CD4-positive, alpha-beta memory T cell (primary cell): ENCODE results near the gene CDH13. TPM values are rescaled to one million over a fixed set of nuclear protein-coding genes. Genes with fewer than 3 reads are reported as not detected.

Experiments
- CTCF ChIA-PET: fragments of 350-600 bp; sonication (Branson Sonifier 250); formaldehyde crosslinking; loops from one replicate; lab custom pipeline; 2021; ENCODE audit warnings: inconsistent platforms; ENCODE audit not compliant: partially characterized antibody; lab: Charles Lee
- POLR2A ChIA-PET: fragments of 350-600 bp; sonication (Branson Sonifier 250); formaldehyde crosslinking; loops from one replicate; lab custom pipeline; 2021; ENCODE audit not compliant: partially characterized antibody; lab: Charles Lee
- DNase-seq, 5 donors: peaks; one replicate each; pipeline versions ENCODE4 v3.0.0 to v3.0.0-alpha.2; 2020 to 2022; ENCODE audit warnings: mixed read lengths in 1 of 5
- H3K27ac ChIP-seq: one replicate; pipeline ENCODE4 v1.7.0; 2013; ENCODE audit warnings: low read depth, low read length
- H3K27me3 ChIP-seq: 2 replicates; pipeline ENCODE4 v1.7.0; 2013; ENCODE audit warnings: mild to moderate bottlenecking, low read length, moderate library complexity; ENCODE audit not compliant: insufficient read depth
- H3K36me3 ChIP-seq: 2 replicates; pipeline ENCODE4 v1.7.0; 2013; ENCODE audit warnings: mild to moderate bottlenecking, low read length, moderate library complexity; ENCODE audit not compliant: insufficient read depth
- H3K4me1 ChIP-seq: 2 replicates; pipeline ENCODE4 v1.7.0; 2013; ENCODE audit warnings: mild to moderate bottlenecking, low read length, moderate library complexity; ENCODE audit not compliant: insufficient read depth
- H3K4me3 ChIP-seq, 2 donors: one replicate each; pipeline ENCODE4 v1.7.0; 2013; ENCODE audit warnings: low read length in 2 of 2, mild to moderate bottlenecking in 1 of 2
- H3K9me3 ChIP-seq, 2 donors: one replicate each; pipeline ENCODE4 v1.7.0; 2013; ENCODE audit warnings: low read length in 2 of 2, control low read depth in 1 of 2; ENCODE audit not compliant: control insufficient read depth in 1 of 2
- H3K27ac Mint-ChIP-seq, 7 donors: one replicate each; pipeline ENCODE4 v1.8.0; 2020 to 2021; ENCODE audit warnings: mixed read lengths in 7 of 7, mild to moderate bottlenecking in 6 of 7, inconsistent platforms in 3 of 7, moderate library complexity in 3 of 7
- H3K27me3 Mint-ChIP-seq, 2 donors: one replicate each; pipeline ENCODE4 v1.8.0; 2020 to 2021; ENCODE audit warnings: mixed read lengths in 2 of 2
- H3K36me3 Mint-ChIP-seq, 2 donors: one replicate each; pipeline ENCODE4 v1.8.0; 2020 to 2021; ENCODE audit warnings: mixed read lengths in 2 of 2, inconsistent platforms in 1 of 2, mild to moderate bottlenecking in 1 of 2
- H3K4me1 Mint-ChIP-seq, 4 donors: one replicate each; pipeline ENCODE4 v1.8.0; 2020 to 2021; ENCODE audit warnings: mixed read lengths in 4 of 4, mild to moderate bottlenecking in 1 of 4
- H3K4me3 Mint-ChIP-seq, 8 donors: one replicate each; pipeline ENCODE4 v1.8.0; 2020 to 2021; ENCODE audit warnings: mixed read lengths in 8 of 8, mild to moderate bottlenecking in 7 of 8, moderate library complexity in 6 of 8, inconsistent platforms in 3 of 8
- H3K9me3 Mint-ChIP-seq, 8 donors: one replicate each; pipeline ENCODE4 v1.8.0; 2020 to 2021; ENCODE audit warnings: mixed read lengths in 8 of 8, mild to moderate bottlenecking in 5 of 8, inconsistent platforms in 3 of 8, moderate library complexity in 1 of 8
- intact Hi-C: fragments of 100-400 bp; cut with micrococcal nuclease; formaldehyde crosslinking; loops from one replicate; pipeline ENCODE4 v1.15.1; 2023
- polyA plus RNA-seq, 2 donors: library from polyadenylated mRNA; unstranded; fragments of 300-500 nt; fragmentation: Illumina TruSeq; gene quantifications; one replicate each; pipeline ENCODE4 v1.2.3, GENCODE V29; 2021
- total RNA-seq, 2 experiments: library from RNA; stranded (reverse); gene quantifications; one replicate each; pipeline ENCODE4 v1.2.3, GENCODE V29; 2021

CDH13 gene
- total and polyA plus RNA-seq, 4 experiments from 2014 or later, result not detected

DNA sequence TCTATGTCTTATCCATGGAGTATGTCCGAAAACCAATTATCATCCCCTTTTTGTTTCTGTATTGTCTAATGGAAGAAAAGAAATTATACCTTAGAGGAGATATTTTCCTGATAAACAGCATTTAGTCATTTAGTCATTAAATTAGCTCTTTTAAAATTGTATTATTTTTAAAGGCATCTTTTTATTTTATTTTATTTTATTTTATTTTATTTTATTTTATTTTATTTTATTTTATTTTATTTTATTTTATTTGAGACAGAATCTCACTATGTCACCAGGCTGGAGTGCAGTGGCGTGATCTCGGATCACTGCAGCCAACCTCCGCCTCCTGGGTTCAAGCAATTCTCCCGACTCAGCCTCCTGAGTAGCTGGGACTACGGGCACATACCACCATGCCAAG, 559.1 kb downstream of the CDH13 start:
- H3K27me3 ChIP-seq, result no peaks in the 10 kb centered on the region
- H3K4me1 Mint-ChIP-seq, result no peaks in the 10 kb centered on the region
- H3K9me3 Mint-ChIP-seq, result peaks cover 0 to 3% (median 0%) of the 10 kb centered on the region in 8 donors
- CTCF ChIA-PET, result no interaction called here
- H3K4me1 ChIP-seq, result no peaks in the 10 kb centered on the region
- no peaks in the 10 kb centered on the region for H3K36me3 Mint-ChIP-seq
- no peak overlapping the region for H3K4me3 ChIP-seq
- peaks cover 0 to 3% of the 10 kb centered on the region in 2 donors for H3K27me3 Mint-ChIP-seq
- POLR2A ChIA-PET, result no interaction called here
- H3K4me3 Mint-ChIP-seq, result no peak overlapping the region
- DNase-seq, result no peak
- H3K27ac Mint-ChIP-seq, result no peak overlapping the region
- no peak overlapping the region for H3K27ac ChIP-seq
- no peaks in the 10 kb centered on the region for H3K36me3 ChIP-seq
- H3K9me3 ChIP-seq, result no peaks in the 10 kb centered on the region
- intact Hi-C loops, result no loop called here

DNA sequence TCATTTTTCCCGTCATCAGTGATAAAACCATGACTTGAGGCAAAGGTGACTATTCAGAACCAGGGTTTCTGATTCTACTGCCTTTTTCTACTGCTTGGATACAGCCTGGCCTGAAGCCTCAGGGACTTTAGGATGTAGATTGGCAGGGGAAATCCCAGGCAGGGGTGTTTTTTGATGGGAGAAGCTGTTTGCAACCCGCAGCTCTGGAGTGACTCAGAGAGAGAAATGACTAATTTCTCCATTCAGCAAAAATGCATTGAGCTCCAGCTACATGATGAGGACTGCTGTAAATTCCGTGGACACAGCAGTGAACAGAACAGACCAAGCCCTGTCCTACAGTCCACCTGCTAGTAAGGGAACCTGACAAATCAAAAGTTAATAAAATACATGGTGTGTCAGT, 560.6 kb downstream of the CDH13 start:
- H3K9me3 ChIP-seq, result no peaks in the 10 kb centered on the region
- ChIA-PET CTCF (no interaction called here), POLR2A (no interaction called here)
- H3K36me3 ChIP-seq, result no peaks in the 10 kb centered on the region
- H3K4me3 Mint-ChIP-seq, result no peak overlapping the region
- intact Hi-C loops, result no loop called here
- no peaks in the 10 kb centered on the region for H3K4me1 Mint-ChIP-seq
- no peaks in the 10 kb centered on the region for H3K4me1 ChIP-seq
- H3K27me3 Mint-ChIP-seq, result peaks cover 0 to 8% of the 10 kb centered on the region in 2 donors
- H3K27me3 ChIP-seq, result no peaks in the 10 kb centered on the region
- H3K27ac ChIP-seq, result no peak overlapping the region
- H3K36me3 Mint-ChIP-seq, result no peaks in the 10 kb centered on the region
- H3K4me3 ChIP-seq, result no peak overlapping the region
- no peak overlapping the region for H3K27ac Mint-ChIP-seq
- no peak for DNase-seq
- H3K9me3 Mint-ChIP-seq, result peaks cover 0 to 3% (median 0%) of the 10 kb centered on the region in 8 donors

DNA sequence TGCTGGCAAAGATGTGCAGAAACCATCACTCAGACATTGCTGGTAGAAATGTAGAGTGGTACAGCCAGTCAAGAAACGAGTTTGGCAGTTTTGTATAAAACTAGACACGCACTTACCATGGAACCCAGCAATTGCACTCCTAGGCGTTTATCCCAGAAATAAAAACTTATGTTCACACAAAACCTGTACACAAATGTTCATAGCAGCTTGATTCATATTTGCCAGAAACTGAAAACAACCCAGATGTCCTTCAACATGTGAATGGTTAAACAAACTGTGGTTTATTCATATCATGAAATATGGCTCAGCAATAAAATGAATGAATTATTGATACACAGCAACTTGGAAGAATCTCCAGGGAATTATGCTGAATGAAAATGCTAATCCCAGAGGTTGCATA, 570.0 kb downstream of the CDH13 start:
- no peaks in the 10 kb centered on the region for H3K9me3 ChIP-seq
- H3K27ac ChIP-seq, result no peak overlapping the region
- H3K36me3 ChIP-seq, result no peaks in the 10 kb centered on the region
- H3K27me3 ChIP-seq, result no peaks in the 10 kb centered on the region
- Mint-ChIP-seq H3K4me3 (no peak overlapping the region), H3K27ac (no peak overlapping the region), H3K36me3 (no peaks in the 10 kb centered on the region), H3K4me1 (no peaks in the 10 kb centered on the region), H3K27me3 (peaks cover 4% of the 10 kb centered on the region in 2 donors), H3K9me3 (peaks cover 0 to 11% (median 2%) of the 10 kb centered on the region in 8 donors)
- POLR2A ChIA-PET, result no interaction called here
- intact Hi-C loops, result no loop called here
- CTCF ChIA-PET, result no interaction called here
- H3K4me3 ChIP-seq, result no peak overlapping the region
- DNase-seq, result no peak
- no peaks in the 10 kb centered on the region for H3K4me1 ChIP-seq

DNA sequence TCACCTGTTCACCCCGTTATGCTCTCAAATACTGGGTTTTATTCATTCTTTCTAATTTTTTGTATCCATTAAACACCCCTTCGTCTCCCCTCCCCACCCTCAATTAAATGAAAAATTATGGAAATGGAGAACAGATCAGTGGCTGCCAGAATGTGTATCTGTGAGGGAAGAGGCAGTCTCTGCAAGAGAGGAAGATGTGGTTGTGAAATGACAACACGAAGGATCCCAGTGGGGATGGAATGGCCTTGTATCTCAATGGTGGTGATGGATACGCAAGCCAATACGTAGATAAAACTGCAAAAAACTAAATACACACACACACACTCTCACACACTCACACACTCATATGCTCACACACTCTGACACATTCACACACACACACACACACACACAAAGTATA, 570.7 kb downstream of the CDH13 start:
- no peak overlapping the region for H3K4me3 ChIP-seq
- DNase-seq, result no peak
- no peaks in the 10 kb centered on the region for H3K36me3 Mint-ChIP-seq
- CTCF ChIA-PET, result no interaction called here
- intact Hi-C loops, result no loop called here
- H3K4me1 ChIP-seq, result no peaks in the 10 kb centered on the region
- H3K36me3 ChIP-seq, result no peaks in the 10 kb centered on the region
- no peaks in the 10 kb centered on the region for H3K27me3 ChIP-seq
- POLR2A ChIA-PET, result no interaction called here
- H3K4me1 Mint-ChIP-seq, result no peaks in the 10 kb centered on the region
- peaks cover 0 to 4% of the 10 kb centered on the region in 2 donors for H3K27me3 Mint-ChIP-seq
- H3K9me3 ChIP-seq, result no peaks in the 10 kb centered on the region
- H3K27ac Mint-ChIP-seq, result no peak overlapping the region
- no peak overlapping the region for H3K27ac ChIP-seq
- no peak overlapping the region for H3K4me3 Mint-ChIP-seq
- peaks cover 0 to 11% (median 2%) of the 10 kb centered on the region in 8 donors for H3K9me3 Mint-ChIP-seq

DNA sequence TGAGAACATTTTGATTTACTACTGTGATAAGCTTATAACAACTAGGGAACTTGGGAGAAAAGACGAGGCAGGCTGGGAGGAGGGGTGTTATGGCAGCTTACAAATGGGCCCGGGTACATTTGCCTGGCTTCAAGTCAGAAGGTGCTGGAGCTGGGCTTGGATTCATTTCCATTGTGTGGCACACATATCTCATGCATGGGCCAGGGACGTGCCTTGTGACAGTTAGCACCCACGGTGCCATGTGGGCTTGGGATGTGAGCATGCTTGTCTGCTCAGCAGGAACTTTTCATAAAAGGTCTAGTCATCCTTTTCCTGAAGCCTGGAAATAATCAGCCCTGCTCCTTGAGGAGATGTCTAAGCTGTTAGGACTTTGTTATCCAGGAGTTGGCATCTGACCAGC, 572.2 kb downstream of the CDH13 start:
- H3K4me3 Mint-ChIP-seq, result no peak overlapping the region
- no peak overlapping the region for H3K27ac ChIP-seq
- no peaks in the 10 kb centered on the region for H3K4me1 ChIP-seq
- no peak overlapping the region for H3K4me3 ChIP-seq
- no peak overlapping the region for H3K27ac Mint-ChIP-seq
- peaks cover 0 to 11% (median 2%) of the 10 kb centered on the region in 8 donors for H3K9me3 Mint-ChIP-seq
- H3K9me3 ChIP-seq, result no peaks in the 10 kb centered on the region
- DNase-seq, result no peak
- no peaks in the 10 kb centered on the region for H3K36me3 Mint-ChIP-seq
- H3K27me3 Mint-ChIP-seq, result peaks cover 0 to 3% of the 10 kb centered on the region in 2 donors
- ChIA-PET CTCF (no interaction called here), POLR2A (no interaction called here)
- intact Hi-C loops, result no loop called here
- H3K4me1 Mint-ChIP-seq, result no peaks in the 10 kb centered on the region
- H3K27me3 ChIP-seq, result no peaks in the 10 kb centered on the region
- no peaks in the 10 kb centered on the region for H3K36me3 ChIP-seq

DNA sequence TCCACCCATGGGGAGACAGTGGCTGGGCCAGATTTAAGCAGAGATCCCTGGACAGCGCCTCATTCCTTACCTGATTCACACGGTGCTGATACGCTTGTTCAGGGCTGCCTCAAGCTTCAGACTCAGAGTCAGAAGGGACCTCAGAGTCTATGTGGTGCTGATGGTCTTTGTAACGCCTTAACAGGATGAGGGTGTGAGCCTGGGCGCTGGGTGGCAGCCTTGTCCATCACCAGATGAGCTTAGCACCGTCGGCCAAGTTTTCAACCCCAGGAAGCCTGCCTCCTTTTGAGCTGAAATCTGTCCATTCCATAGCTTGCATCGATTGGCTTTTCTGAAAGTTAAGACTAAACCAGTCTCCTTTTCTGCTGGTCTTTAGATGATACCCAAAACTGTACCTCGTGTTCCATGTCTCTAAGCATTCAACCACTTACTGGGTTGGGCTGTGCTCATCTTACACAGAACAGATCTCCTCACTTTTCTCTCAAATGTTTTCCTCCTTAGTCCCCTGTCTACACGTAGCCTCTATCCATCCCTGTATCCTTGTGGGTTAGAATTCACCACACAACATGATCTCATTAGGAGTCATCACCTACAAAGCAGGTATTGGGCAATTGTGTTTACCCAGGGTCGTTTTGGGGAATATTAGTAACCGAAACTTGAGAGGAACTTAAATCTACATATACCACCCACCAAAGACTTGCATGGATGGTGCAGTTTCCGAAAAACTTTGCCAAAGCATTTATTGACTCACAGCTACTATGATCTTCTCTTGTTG, 573.4 kb downstream of the CDH13 start:
- Histone ChIP-seq H3K4me3 (no peak overlapping the region), H3K27ac (no peak overlapping the region), H3K4me1 (no peaks in the 10 kb centered on the region), H3K36me3 (no peaks in the 10 kb centered on the region), H3K9me3 (no peaks in the 10 kb centered on the region), H3K27me3 (no peaks in the 10 kb centered on the region)
- CTCF ChIA-PET, result no interaction called here
- H3K36me3 Mint-ChIP-seq, result no peaks in the 10 kb centered on the region
- H3K27ac Mint-ChIP-seq, result no peak overlapping the region
- H3K4me1 Mint-ChIP-seq, result no peaks in the 10 kb centered on the region
- intact Hi-C loops, result no loop called here
- no peak for DNase-seq
- POLR2A ChIA-PET, result no interaction called here
- H3K9me3 Mint-ChIP-seq, result peaks cover 0 to 9% (median 2%) of the 10 kb centered on the region in 8 donors
- H3K4me3 Mint-ChIP-seq, result no peak overlapping the region
- peaks cover 0 to 3% of the 10 kb centered on the region in 2 donors for H3K27me3 Mint-ChIP-seq

DNA sequence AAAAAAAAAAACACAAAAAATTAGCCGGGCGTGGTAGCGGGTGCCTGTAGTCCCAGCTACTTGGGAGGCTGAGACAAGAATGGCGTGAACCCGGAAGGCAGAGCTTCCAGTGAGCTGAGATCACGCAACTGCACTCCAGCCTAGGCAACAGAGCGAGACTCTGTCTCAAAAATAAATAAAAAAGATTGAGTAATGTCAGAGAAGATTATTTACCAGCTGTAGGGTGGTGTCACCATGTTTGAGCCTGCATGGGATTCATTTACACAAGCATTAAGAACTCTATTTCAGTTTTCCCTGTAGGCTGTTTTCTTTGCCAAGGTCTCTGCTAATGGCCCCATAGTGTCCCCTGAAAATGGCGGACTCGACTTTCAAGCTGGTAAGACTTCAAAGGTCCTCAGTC, 575.0 kb downstream of the CDH13 start:
- CTCF ChIA-PET, result no interaction called here
- POLR2A ChIA-PET, result no interaction called here
- no peaks in the 10 kb centered on the region for H3K4me1 ChIP-seq

More for the DNA sequence above, 575.0 kb downstream of the CDH13 start:
- Mint-ChIP-seq H3K27ac (no peak overlapping the region), H3K36me3 (no peaks in the 10 kb centered on the region), H3K4me3 (no peak overlapping the region), H3K4me1 (no peaks in the 10 kb centered on the region), H3K9me3 (peaks cover 0 to 4% (median under 1%) of the 10 kb centered on the region in 8 donors), H3K27me3 (peaks cover 2 to 3% of the 10 kb centered on the region in 2 donors)
- Histone ChIP-seq H3K9me3 (no peaks in the 10 kb centered on the region), H3K27me3 (no peaks in the 10 kb centered on the region), H3K27ac (no peak overlapping the region), H3K4me3 (no peak overlapping the region), H3K36me3 (no peaks in the 10 kb centered on the region)
- intact Hi-C loops, result no loop called here
- DNase-seq, result no peak
